DOHH2 (cell line): Measurements from ENCODE around the gene KNDC1.
"Not testable (repeated sequence)": the region's sequence is repeated elsewhere in the genome, so short reads cannot be mapped to it uniquely, and the experiment has no call there.

Source experiments
- H3F3A ChIP-seq: fragments of 200-600 bp; sonication (generic), shearing (Covaris generic); 2 replicates; pipeline ENCODE4 v1.6.0; 2016; ENCODE audit warnings: antibody characterized with exemption, mild to moderate bottlenecking; ENCODE audit not compliant: control insufficient read depth, insufficient read depth
- H3K27ac ChIP-seq: fragments of 200-600 bp; sonication (generic); 2 replicates; pipeline ENCODE4 v1.5.1; 2014; ENCODE audit warnings: low read depth, mild to moderate bottlenecking, low read length, moderate library complexity
- H3K27me3 ChIP-seq: fragments of 200-600 bp; sonication (generic); 2 replicates; pipeline ENCODE4 v1.6.1; 2014; ENCODE audit warnings: mild to moderate bottlenecking, low read length, mixed read lengths; ENCODE audit not compliant: control insufficient read depth
- H3K36me3 ChIP-seq: fragments of 200-600 bp; sonication (generic); 2 replicates; pipeline ENCODE4 v1.6.1; 2014; ENCODE audit warnings: mild to moderate bottlenecking, low read length, moderate library complexity, mixed read lengths; ENCODE audit not compliant: control insufficient read depth
- H3K4me1 ChIP-seq: fragments of 200-600 bp; sonication (generic); 2 replicates; pipeline ENCODE4 v1.6.1; 2014; ENCODE audit warnings: mild to moderate bottlenecking, low read length, mixed read lengths; ENCODE audit not compliant: control insufficient read depth
- H3K4me2 ChIP-seq: fragments of 200-600 bp; sonication (generic); 2 replicates; pipeline ENCODE4 v1.6.0; 2014; ENCODE audit warnings: mild to moderate bottlenecking, low read length, moderate library complexity
- H3K4me3 ChIP-seq: fragments of 200-600 bp; sonication (generic); 2 replicates; pipeline ENCODE4 v1.5.1; 2014; ENCODE audit warnings: mild to moderate bottlenecking, low read length, mixed read lengths
- H3K79me2 ChIP-seq: fragments of 200-600 bp; sonication (generic); 2 replicates; pipeline ENCODE4 v1.6.1; 2014; ENCODE audit warnings: mild to moderate bottlenecking, low read length, mixed read lengths; ENCODE audit not compliant: control insufficient read depth
- H3K9me2 ChIP-seq: fragments of 200-600 bp; sonication (generic); replicated peaks from 2 replicates; pipeline ENCODE4 v1.6.1; 2014; ENCODE audit warnings: mild to moderate bottlenecking, low read length, mixed read lengths; ENCODE audit not compliant: control insufficient read depth
- H3K9me3 ChIP-seq: fragments of 200-600 bp; sonication (generic); 2 replicates; pipeline ENCODE4 v1.6.1; 2014; ENCODE audit warnings: antibody characterized with exemption, low read length, mixed read lengths; ENCODE audit not compliant: control insufficient read depth, insufficient read depth
- H4K20me1 ChIP-seq: fragments of 200-600 bp; sonication (generic); 2 replicates; pipeline ENCODE4 v1.6.0; 2014; ENCODE audit warnings: low read depth, mild to moderate bottlenecking, antibody characterized with exemption, low read length, moderate library complexity; ENCODE audit not compliant: control insufficient read depth, insufficient read depth
- CTCF ChIP-seq: fragments of 200-600 bp; sonication (generic); IDR thresholded peaks from one replicate; pipeline ENCODE4 v1.5.1; 2014; ENCODE audit warnings: antibody characterized with exemption, mild to moderate bottlenecking, low read depth, low read length; ENCODE audit not compliant: poor library complexity, severe bottlenecking
- EZH2phosphoT487 ChIP-seq: fragments of 200-600 bp; sonication (generic); IDR thresholded peaks from 2 replicates; pipeline ENCODE4 v1.6.1; 2017; ENCODE audit warnings: borderline replicate concordance, mild to moderate bottlenecking, antibody characterized with exemption, low read length, moderate library complexity, mixed read lengths

Gene KNDC1

GRCh38 chr10:133219782-133220181 lies 59.8 kb downstream of the KNDC1 start:
- no peaks in the 10 kb centered on the region for H3F3A ChIP-seq
- no peak overlapping the region for H3K4me2 ChIP-seq
- H3K36me3 ChIP-seq: no peaks in the 10 kb centered on the region
- no peaks in the 10 kb centered on the region for H3K9me2 ChIP-seq
- no peaks in the 10 kb centered on the region for H3K9me3 ChIP-seq
- no peaks in the 10 kb centered on the region for H3K4me1 ChIP-seq
- TF ChIP-seq CTCF (no peak), EZH2phosphoT487 (no peak)
- H3K27ac ChIP-seq: no peak overlapping the region
- no peaks in the 10 kb centered on the region for H4K20me1 ChIP-seq
- H3K79me2 ChIP-seq: no peaks in the 10 kb centered on the region
- no peaks in the 10 kb centered on the region for H3K27me3 ChIP-seq
- no peak overlapping the region for H3K4me3 ChIP-seq

- TF ChIP-seq CTCF: no peak
- no peak for TF ChIP-seq EZH2phosphoT487
- no peak overlapping the region for H3K27ac ChIP-seq
- no peaks in the 10 kb centered on the region for H3K4me1 ChIP-seq
Measured at GRCh38 chr10:133221331-133221730, 61.3 kb downstream of the KNDC1 start.

DNA sequence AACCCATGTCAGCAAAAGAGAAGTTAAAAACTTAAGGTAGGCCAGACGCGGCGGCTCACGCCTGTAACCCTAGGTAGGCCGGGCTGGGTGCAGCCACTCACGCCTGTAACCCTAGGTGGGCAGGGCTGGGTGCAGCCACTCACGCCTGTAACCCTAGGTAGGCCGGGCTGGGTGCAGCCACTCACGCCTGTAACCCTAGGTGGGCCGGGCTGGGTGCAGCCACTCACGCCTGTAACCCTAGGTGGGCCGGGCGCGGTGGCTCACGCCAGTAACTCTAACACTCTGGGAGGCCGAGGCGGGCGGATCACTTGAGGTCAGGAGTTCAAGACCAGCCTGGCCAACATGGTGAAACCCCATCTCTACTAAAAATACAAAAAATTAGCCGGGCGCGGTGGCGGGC lies 61.7 kb downstream of the KNDC1 start:
- not testable (repeated sequence) for H3K4me3 ChIP-seq, H3F3A ChIP-seq, H3K36me3 ChIP-seq, H3K9me2 ChIP-seq, H3K4me1 ChIP-seq, H4K20me1 ChIP-seq, H3K27me3 ChIP-seq, H3K27ac ChIP-seq, H3K9me3 ChIP-seq, H3K4me2 ChIP-seq, H3K79me2 ChIP-seq

More at GRCh38 chr10:133221331-133221730, 61.3 kb downstream of the KNDC1 start:
- no peak overlapping the region for H3K4me3 ChIP-seq
- no peak overlapping the region for H3K4me2 ChIP-seq
- H3K9me3 ChIP-seq: no peaks in the 10 kb centered on the region
- H3K79me2 ChIP-seq: no peaks in the 10 kb centered on the region
- H3K36me3 ChIP-seq: no peaks in the 10 kb centered on the region
- H3F3A ChIP-seq: no peaks in the 10 kb centered on the region
- H3K9me2 ChIP-seq: no peaks in the 10 kb centered on the region
- no peaks in the 10 kb centered on the region for H4K20me1 ChIP-seq
- no peaks in the 10 kb centered on the region for H3K27me3 ChIP-seq

- TF ChIP-seq EZH2phosphoT487: no peak
- no peak for TF ChIP-seq CTCF
- no peaks in the 10 kb centered on the region for H4K20me1 ChIP-seq
- no peaks in the 10 kb centered on the region for H3K36me3 ChIP-seq
- H3K27ac ChIP-seq: no peak overlapping the region
- no peaks in the 10 kb centered on the region for H3F3A ChIP-seq
- no peaks in the 10 kb centered on the region for H3K9me3 ChIP-seq
- H3K79me2 ChIP-seq: no peaks in the 10 kb centered on the region
- no peaks in the 10 kb centered on the region for H3K27me3 ChIP-seq
- H3K4me1 ChIP-seq: no peaks in the 10 kb centered on the region
- no peak overlapping the region for H3K4me3 ChIP-seq
- H3K9me2 ChIP-seq: no peaks in the 10 kb centered on the region
- H3K4me2 ChIP-seq: no peak overlapping the region
Measured at GRCh38 chr10:133224076-133224475, 64.1 kb downstream of the KNDC1 start.
